HCT116 (cell line): ENCODE results near the gene SLC28A3. TPM values are rescaled to one million over a fixed set of nuclear protein-coding genes. Genes with fewer than 3 reads are reported as not detected.

ENCODE experiments used
- ATAC-seq: fragments of 200-7000 bp; cut with Tn5 transposase; 2 replicates; pipeline ENCODE4 v1.9.1; 2020; ENCODE audit warnings: mild to moderate bottlenecking, moderate library complexity
- BruUV-seq: library from RNA; stranded (reverse); fragments of 400-500 nt; replicated peaks from 2 replicates; lab custom pipeline; 2021; lab: Mats Ljungman, UMichigan
- CTCF ChIA-PET: fragments of 300-600 bp; sonication (Branson Sonifier 250); formaldehyde crosslinking; loops from one replicate; lab custom pipeline; 2021; ENCODE audit warnings: antibody characterized with exemption; lab: Charles Lee
- POLR2A ChIA-PET: fragments of 300-600, 350-600 bp; sonication (Branson Sonifier 250); formaldehyde crosslinking; loops from one replicate; lab custom pipeline; 2021; ENCODE audit warnings: antibody characterized with exemption; lab: Charles Lee
- RAD21 ChIA-PET, 2 experiments: fragments of 300-600 bp; sonication (Branson Sonifier 250); formaldehyde crosslinking; loops; one replicate each; lab custom pipeline; 2023; ENCODE audit warnings: low total read pairs in 2 of 2; ENCODE audit not compliant: uncharacterized antibody in 2 of 2, unreplicated experiment in 2 of 2, low non-redundant PET in 1 of 2; lab: Charles Lee
- DNase-seq: peaks from one replicate; pipeline ENCODE4 v3.0.0-alpha.2; 2010; ENCODE audit warnings: low read depth, low spot score
- H2AFZ ChIP-seq: fragments of 200-600 bp; shearing (Covaris generic), sonication (generic); 2 replicates; pipeline ENCODE4 v1.6.1; 2017; ENCODE audit warnings: low read depth, mixed run types, mixed read lengths, antibody characterized with exemption, low read length; ENCODE audit not compliant: poor library complexity, severe bottlenecking
- H3K27ac ChIP-seq: 2 replicates; pipeline ENCODE4 v1.5.1; 2012; ENCODE audit warnings: low read depth, low read length
- H3K27me3 ChIP-seq: fragments of 200-600 bp; sonication (generic); 2 replicates; pipeline ENCODE4 v1.6.1; 2016; ENCODE audit warnings: mixed run types, low read length, mixed read lengths; ENCODE audit not compliant: insufficient read depth
- H3K36me3 ChIP-seq, 2 experiments: fragments of 200-500 bp in 1 of 2; fragments of 200-600 bp in 1 of 2; sonication (Bioruptor generic) in 1 of 2; sonication (generic) in 1 of 2; 2 replicates each; pipeline versions ENCODE4 v1.5.1 to v1.6.1; 2014 to 2016; ENCODE audit warnings: low read length in 2 of 2, inconsistent platforms in 1 of 2, mixed read lengths in 1 of 2, mixed run types in 1 of 2; ENCODE audit not compliant: insufficient read depth in 2 of 2, control insufficient read depth in 1 of 2
- H3K4me1 ChIP-seq, 2 experiments: fragments of 200-600 bp in 1 of 2; sonication (generic) in 1 of 2; 2 replicates each; pipeline versions ENCODE4 v1.5.1 to v1.6.1; 2012 to 2017; ENCODE audit warnings: low read length in 2 of 2, inconsistent platforms in 1 of 2, mild to moderate bottlenecking in 1 of 2, mixed read lengths in 1 of 2, mixed run types in 1 of 2, moderate library complexity in 1 of 2; ENCODE audit not compliant: insufficient read depth in 2 of 2, control insufficient read depth in 1 of 2
- H3K4me2 ChIP-seq: fragments of 200-600 bp; sonication (generic); 2 replicates; pipeline ENCODE4 v1.6.1; 2017; ENCODE audit warnings: mixed run types, low read length, mixed read lengths
- H3K4me3 ChIP-seq, 2 experiments: fragments of 200-600 bp in 1 of 2; sonication (generic) in 1 of 2; replicated peaks in 1 of 2; 2 replicates each; pipeline ENCODE4 v1.5.1; 2011 to 2016; ENCODE audit warnings: low read length in 2 of 2, control low read depth in 1 of 2, low read depth in 1 of 2, mild to moderate bottlenecking in 1 of 2, mixed read lengths in 1 of 2, mixed run types in 1 of 2
- H3K79me2 ChIP-seq: fragments of 200-600 bp; sonication (generic); 2 replicates; pipeline ENCODE4 v1.6.1; 2017; ENCODE audit warnings: mild to moderate bottlenecking, mixed run types, low read length, moderate library complexity, mixed read lengths; ENCODE audit not compliant: insufficient read depth
- H3K9ac ChIP-seq: fragments of 200-600 bp; sonication (generic); 2 replicates; pipeline ENCODE4 v1.6.1; 2016; ENCODE audit warnings: low read length, mixed read lengths
- H3K9me2 ChIP-seq: fragments of 200-600 bp; sonication (generic), shearing (Covaris generic); 2 replicates; pipeline ENCODE4 v1.6.1; 2017; ENCODE audit warnings: mixed run types, mild to moderate bottlenecking, moderate library complexity; ENCODE audit not compliant: insufficient read depth
- H3K9me3 ChIP-seq, 2 experiments: fragments of 200-500 bp in 1 of 2; fragments of 200-600 bp in 1 of 2; sonication (Bioruptor generic) in 1 of 2; sonication (generic) in 1 of 2; 2 replicates each; pipeline ENCODE4 v1.6.1; 2014 to 2017; ENCODE audit warnings: low read length in 2 of 2, mixed read lengths in 2 of 2, inconsistent platforms in 1 of 2, low read depth in 1 of 2, mild to moderate bottlenecking in 1 of 2, mixed run types in 1 of 2, moderate library complexity in 1 of 2; ENCODE audit not compliant: control insufficient read depth in 1 of 2, insufficient read depth in 1 of 2
- H4K20me1 ChIP-seq: fragments of 200-600 bp; sonication (generic), shearing (Covaris generic); 2 replicates; pipeline ENCODE4 v1.6.1; 2017; ENCODE audit warnings: mixed run types, mild to moderate bottlenecking, moderate library complexity; ENCODE audit not compliant: insufficient read depth
- CBX3 ChIP-seq: IDR thresholded peaks from 2 replicates; pipeline ENCODE4 v1.6.1; 2012; ENCODE audit warnings: low read depth
- ELF1 ChIP-seq: IDR thresholded peaks from 2 replicates; pipeline ENCODE4 v1.6.1; 2012; ENCODE audit warnings: low read depth, borderline replicate concordance
- FOSL1 ChIP-seq: IDR thresholded peaks from 2 replicates; pipeline ENCODE4 v1.6.1; 2012; ENCODE audit warnings: low read depth
- RAD21 ChIP-seq: IDR thresholded peaks from 2 replicates; pipeline ENCODE4 v1.6.1; 2012; ENCODE audit warnings: low read depth, mild to moderate bottlenecking
- intact Hi-C: fragments of 100-400 bp; cut with micrococcal nuclease; formaldehyde crosslinking; loops from 2 replicates; pipeline ENCODE4 v1.10.0; 2022
- total RNA-seq: library from RNA; stranded (reverse); gene quantifications from one replicate; pipeline ENCODE4 v1.2.1, GENCODE V29; 2021; ENCODE audit not compliant: unreplicated experiment
- TF ChIP-seq, protein P1 (sequence below): IDR thresholded peaks from 2 replicates; pipeline ENCODE4 v1.6.1; 2012
- TF ChIP-seq, protein P2 (sequence below), 3 experiments: fragments of 200-600 bp in 1 of 3; sonication (generic) in 1 of 3; IDR thresholded peaks in 2 of 3; conservative IDR thresholded peaks in 1 of 3; 2 replicates each; pipeline ENCODE4 v1.5.1; 2012 to 2017; ENCODE audit warnings: low read depth in 2 of 3, low read length in 2 of 3, antibody characterized with exemption in 1 of 3, borderline replicate concordance in 1 of 3, control low read depth in 1 of 3, mild to moderate bottlenecking in 1 of 3, mixed read lengths in 1 of 3, mixed run types in 1 of 3, moderate library complexity in 1 of 3; ENCODE audit not compliant: insufficient read depth in 1 of 3

SLC28A3 gene
- total RNA-seq, 1 experiment from 2014 or later = not detected

DNA sequence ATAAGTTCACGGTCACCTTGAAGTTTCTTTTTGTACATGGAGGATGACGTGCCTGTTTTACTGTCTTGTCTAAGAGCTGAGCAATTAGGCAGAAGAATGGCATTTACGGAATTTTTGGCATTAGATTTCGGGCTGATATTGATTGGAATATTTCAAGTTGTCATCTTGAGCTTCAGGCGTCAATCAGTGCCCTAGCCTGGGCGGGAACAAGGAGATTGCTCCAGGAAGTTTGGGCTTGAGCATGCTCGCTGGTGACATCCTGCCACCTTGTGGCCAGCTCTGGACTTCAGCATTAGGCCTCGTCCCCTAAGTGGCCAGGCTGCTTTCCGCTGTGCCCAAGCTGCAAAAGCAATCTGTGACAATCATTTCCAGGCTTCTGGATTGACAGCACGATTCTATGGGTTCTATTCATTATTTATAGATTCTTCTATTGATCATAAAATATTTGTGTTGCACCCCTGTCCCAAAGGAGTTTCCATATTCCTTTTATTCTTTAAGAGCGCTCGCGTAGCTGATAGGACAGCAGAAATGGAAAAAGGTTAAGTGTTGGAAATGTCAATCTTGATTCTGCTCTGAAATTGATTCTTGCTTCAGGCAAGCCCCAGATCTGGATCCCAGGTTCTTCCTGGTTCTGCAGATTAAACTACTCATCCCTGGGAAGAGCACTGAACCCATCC, 79.3 kb downstream of the SLC28A3 start:
- no peak overlapping the region for H3K4me3 ChIP-seq

More for the DNA sequence above, 79.3 kb downstream of the SLC28A3 start:
- Histone ChIP-seq H3K27me3 (no peaks in the 10 kb centered on the region), H3K79me2 (no peaks in the 10 kb centered on the region), H4K20me1 (no peaks in the 10 kb centered on the region), H3K9me3 (no peaks in the 10 kb centered on the region), H2AFZ (peak overlapping the region; percentile 60), H3K9ac (no peak overlapping the region), H3K4me1 (peaks cover 0 to 4% of the 10 kb centered on the region in 2 experiments; a peak in 1 of 4 replicates)
- DNase-seq (peak; percentile 84), ATAC-seq (peak; percentile 100)
- CTCF ChIA-PET = interaction anchor here (0.6 to 2.1 kb wide), 32 partner anchors 8 to 927 kb away, joined by 3 to 35 read pairs (median 3); partner anchors contain the start of gene KIF27
- POLR2A ChIA-PET = interaction anchor here (1.1 to 2.0 kb wide), 3 partner anchors 281 to 340 kb away, joined by 3 to 9 read pairs (median 4); partner anchors contain the start of genes HNRNPK, KIF27 and RMI1
- RAD21 ChIA-PET = interaction anchor here (0.7 to 1.3 kb wide), 8 partner anchors 17 to 324 kb away, joined by 3 to 9 read pairs (median 4); partner anchors contain the start of genes HNRNPK (in 1 of the 2) and RMI1 (in 1 of the 2)
- intact Hi-C loops = loop anchor here (1.0 to 5.0 kb wide), 4 partner anchors 56 to 323 kb away; partner anchors contain the start of genes HNRNPK and RMI1
- TF ChIP-seq, protein P1, sequence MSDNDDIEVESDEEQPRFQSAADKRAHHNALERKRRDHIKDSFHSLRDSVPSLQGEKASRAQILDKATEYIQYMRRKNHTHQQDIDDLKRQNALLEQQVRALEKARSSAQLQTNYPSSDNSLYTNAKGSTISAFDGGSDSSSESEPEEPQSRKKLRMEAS = peak; percentile 97
- TF ChIP-seq RAD21 = peak; percentile 98
- peak; percentile 94 for TF ChIP-seq CBX3
- TF ChIP-seq, protein P2, sequence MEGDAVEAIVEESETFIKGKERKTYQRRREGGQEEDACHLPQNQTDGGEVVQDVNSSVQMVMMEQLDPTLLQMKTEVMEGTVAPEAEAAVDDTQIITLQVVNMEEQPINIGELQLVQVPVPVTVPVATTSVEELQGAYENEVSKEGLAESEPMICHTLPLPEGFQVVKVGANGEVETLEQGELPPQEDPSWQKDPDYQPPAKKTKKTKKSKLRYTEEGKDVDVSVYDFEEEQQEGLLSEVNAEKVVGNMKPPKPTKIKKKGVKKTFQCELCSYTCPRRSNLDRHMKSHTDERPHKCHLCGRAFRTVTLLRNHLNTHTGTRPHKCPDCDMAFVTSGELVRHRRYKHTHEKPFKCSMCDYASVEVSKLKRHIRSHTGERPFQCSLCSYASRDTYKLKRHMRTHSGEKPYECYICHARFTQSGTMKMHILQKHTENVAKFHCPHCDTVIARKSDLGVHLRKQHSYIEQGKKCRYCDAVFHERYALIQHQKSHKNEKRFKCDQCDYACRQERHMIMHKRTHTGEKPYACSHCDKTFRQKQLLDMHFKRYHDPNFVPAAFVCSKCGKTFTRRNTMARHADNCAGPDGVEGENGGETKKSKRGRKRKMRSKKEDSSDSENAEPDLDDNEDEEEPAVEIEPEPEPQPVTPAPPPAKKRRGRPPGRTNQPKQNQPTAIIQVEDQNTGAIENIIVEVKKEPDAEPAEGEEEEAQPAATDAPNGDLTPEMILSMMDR (IDR thresholded peaks at IDR 0.05 in 2 of 3, conservative IDR thresholded peaks at IDR 0.05 in 1 of 3; ENCODE audit: borderline replicate concordance in 1 of 3, insufficient read depth in 1 of 3, low read depth in 2 of 3, low read length in 2 of 3) = peak; percentile 88 to 92 (median 89)
- TF ChIP-seq ELF1 = no peak
- TF ChIP-seq FOSL1 = no peak
- TF ChIP-seq, all 23 proteins: peak for 4
- BruUV-seq = no TSS peak
- H3K4me2 ChIP-seq = peak overlapping the region; percentile 27; the same call in 1 of the 2 replicates
- no peak overlapping the region for H3K27ac ChIP-seq
- no peaks in the 10 kb centered on the region for H3K9me2 ChIP-seq
- no peaks in the 10 kb centered on the region for H3K36me3 ChIP-seq
